GM10266 (cell line): Measurements from ENCODE around the gene RELCH.

Experiments used
- DNase-seq: peaks from one replicate; pipeline ENCODE4 v3.0.0; 2012; ENCODE audit errors: extremely low spot score
- TF ChIP-seq, protein P1 (sequence below): IDR thresholded peaks from 2 replicates; pipeline ENCODE4 v1.5.1; 2012; ENCODE audit warnings: mild to moderate bottlenecking, low read depth; ENCODE audit not compliant: control insufficient read depth, insufficient read depth; ENCODE audit errors: missing control alignments

The RELCH gene

DNA sequence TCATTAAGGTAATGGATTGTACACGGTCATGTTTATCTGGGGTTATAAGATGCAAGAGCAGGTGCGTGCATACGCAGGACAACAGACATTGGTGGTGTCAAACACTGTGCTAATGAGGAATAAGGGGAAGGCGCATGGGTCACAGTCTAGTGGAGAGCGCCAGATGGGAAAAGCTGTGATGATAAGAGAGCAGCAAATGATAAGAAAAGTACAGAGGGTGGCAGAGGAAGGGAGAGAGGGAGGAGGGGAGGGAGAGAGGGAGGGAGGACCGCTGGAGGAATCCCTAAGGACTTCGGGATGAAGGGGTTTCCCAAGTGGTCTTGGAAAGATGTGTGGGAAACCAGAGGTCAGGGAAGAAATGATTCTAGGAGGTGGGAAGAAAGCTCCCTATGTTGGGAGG is 140.9 kb downstream of the RELCH start:
- DNase-seq, result no peak
- TF ChIP-seq, protein P1, sequence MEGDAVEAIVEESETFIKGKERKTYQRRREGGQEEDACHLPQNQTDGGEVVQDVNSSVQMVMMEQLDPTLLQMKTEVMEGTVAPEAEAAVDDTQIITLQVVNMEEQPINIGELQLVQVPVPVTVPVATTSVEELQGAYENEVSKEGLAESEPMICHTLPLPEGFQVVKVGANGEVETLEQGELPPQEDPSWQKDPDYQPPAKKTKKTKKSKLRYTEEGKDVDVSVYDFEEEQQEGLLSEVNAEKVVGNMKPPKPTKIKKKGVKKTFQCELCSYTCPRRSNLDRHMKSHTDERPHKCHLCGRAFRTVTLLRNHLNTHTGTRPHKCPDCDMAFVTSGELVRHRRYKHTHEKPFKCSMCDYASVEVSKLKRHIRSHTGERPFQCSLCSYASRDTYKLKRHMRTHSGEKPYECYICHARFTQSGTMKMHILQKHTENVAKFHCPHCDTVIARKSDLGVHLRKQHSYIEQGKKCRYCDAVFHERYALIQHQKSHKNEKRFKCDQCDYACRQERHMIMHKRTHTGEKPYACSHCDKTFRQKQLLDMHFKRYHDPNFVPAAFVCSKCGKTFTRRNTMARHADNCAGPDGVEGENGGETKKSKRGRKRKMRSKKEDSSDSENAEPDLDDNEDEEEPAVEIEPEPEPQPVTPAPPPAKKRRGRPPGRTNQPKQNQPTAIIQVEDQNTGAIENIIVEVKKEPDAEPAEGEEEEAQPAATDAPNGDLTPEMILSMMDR, result no peak

DNA sequence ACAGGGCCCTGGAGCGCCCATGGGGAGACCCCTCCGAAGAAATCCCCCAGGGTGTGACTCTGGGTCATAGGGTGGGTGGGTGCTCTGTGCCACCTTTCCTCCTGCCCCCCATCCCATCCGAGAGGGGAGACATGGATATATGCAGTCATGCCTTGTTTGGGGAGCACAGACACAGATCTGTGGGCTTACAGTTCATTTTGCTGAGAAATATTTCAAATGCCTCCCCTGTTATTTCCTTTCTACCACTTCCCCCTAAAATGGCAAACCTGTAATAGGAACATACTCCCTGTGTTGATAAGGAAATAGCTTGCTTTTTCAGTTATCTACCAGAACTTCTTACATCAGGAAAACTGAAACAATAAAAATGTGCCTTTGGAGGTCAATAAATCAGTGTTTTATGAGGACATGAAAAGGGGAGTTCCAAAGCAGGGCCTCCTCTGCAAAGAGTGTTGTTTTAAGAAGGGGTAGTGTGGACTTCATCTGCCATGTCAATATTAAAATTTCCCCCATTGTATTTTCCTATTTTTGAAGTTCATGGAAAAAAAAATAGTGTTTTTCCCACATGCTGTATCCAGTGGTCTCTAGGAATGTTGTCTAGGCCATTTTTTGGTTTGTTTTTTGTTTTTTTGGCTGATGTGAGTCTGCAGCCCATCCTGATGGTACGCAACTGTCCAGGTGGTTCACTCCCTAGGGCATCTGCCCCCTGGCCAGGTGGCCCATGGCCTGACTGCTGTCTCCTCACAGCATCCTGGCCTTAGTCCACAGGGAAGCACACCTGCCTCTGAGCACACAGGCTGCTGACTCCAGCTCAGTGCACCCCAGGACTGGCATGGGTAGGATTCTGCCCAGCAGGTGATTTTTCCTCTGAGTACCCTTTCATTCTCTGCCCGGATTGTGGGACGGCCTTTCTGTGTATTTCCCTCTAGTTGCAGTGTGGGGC is 141.8 kb downstream of the RELCH start:
- no peak for DNase-seq
- TF ChIP-seq, protein P1, result no peak

DNA sequence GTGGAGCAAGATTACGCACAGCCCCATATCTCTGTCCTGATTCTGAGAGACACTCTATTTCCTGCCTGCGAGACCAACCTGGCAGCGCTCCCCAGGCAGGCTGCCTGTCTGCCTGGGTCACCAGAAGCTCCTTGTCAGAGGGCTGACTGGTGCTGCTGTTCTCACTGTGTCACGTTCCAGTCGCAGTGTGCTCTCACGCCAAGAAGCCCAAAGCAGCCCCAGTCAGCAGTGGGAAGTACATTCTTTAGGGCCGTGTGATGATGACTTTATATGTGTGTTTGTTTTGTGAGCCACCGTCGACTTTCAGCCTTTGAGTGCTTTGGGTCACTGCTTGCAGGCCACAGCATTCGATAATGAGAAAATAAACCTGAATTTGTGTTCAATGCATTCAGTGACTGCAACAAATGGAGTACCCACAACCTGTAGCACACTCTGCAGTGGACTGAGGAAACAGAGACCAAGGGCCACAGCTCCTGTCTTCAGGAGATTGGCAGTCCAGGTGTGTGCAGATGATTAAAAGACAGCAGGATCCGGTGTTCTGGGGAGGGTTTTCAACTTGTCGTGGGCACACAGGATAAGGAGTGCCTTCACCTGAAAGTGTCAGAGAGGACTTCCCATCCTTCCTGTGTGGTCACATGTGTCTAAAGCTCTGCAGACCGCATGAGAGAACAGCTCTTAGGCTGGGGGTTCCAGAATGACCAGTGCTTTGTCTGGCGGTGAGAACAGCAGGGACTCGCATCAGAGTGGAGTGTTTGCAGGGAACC is 142.8 kb downstream of the RELCH start:
- TF ChIP-seq, protein P1, result no peak
- no peak for DNase-seq

DNA sequence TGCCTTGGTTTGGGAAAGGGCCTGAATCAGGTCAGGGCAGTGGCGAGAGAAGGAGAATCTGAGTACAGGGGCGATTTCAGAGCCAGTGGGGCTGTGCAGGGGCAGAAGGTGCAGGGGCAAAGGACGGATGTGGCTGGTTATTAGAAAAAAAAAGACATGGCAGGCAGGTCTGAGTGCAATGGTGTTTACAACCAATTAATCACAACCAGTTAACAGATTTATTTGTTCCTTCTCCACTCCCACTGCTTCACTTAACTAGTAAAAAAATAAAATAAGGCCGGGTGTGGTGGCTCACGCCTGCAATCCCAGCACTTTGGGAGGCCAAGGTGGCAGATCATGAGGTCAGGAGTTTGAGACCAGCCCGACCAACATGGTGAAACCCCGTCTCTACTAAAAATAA is 143.6 kb downstream of the RELCH start:
- TF ChIP-seq, protein P1, result no peak
- DNase-seq, result no peak

DNA sequence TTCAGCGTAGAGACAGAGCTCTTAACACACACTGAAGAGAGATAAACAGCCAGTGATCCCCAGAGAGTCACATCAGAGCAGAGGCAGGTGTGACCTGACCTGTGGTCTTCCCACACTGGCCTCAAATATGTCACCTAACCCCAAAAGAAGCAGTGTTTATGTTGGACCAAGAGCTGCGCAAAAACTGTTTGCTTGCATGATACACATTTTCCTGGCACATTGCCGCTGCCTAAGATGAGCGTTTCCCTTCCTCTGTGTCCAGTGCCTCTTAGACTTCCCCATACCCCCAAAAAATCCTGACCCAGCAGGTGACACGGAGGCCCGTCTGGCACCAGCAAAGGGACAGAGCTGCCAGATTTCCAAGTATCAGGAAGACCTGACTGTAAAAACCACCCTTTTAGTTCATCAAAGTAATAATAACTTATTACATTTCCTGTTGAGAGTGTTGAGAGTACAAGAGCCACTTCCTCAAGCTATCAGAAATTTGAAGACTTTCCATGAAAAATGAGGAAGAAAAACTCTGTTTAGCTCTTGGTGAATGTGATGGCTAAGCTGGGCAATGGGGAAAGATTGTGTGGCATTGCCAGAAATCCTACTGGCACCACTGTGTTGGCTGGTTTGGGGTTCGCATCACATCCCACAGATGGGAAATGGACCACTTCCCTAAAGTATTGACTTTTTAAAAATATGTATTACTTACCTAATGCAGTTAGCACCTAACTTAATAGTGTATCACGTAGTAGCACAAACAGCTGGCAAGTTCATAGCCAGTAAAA is 144.7 kb downstream of the RELCH start:
- DNase-seq, result no peak
- TF ChIP-seq, protein P1, result no peak

DNA sequence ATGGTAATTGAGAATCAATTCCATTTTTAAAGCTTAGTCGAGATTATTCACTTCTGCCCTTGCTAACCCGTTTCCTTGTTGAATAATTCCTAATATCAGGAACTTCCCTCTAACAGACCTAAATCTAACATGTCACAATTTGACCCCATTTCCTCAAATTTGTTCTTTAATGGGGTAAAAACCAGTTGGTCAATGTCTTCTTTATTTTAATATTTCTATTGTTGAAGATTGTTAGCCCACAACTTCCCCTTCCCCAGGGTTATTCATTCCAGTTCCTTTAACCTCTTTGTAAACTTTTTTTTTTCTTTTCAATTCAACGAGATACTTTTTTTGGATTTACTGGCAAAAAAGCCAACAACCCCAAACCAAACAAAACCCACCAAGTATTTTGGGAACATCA is 145.4 kb downstream of the RELCH start:
- TF ChIP-seq, protein P1, result no peak
- no peak for DNase-seq
